ENCODE data around the gene CLEC1B.
"Not testable (repeated sequence)": the region's sequence is repeated elsewhere in the genome, so short reads cannot be mapped to it uniquely, and the experiment has no call there.

CLEC1B gene

DNA sequence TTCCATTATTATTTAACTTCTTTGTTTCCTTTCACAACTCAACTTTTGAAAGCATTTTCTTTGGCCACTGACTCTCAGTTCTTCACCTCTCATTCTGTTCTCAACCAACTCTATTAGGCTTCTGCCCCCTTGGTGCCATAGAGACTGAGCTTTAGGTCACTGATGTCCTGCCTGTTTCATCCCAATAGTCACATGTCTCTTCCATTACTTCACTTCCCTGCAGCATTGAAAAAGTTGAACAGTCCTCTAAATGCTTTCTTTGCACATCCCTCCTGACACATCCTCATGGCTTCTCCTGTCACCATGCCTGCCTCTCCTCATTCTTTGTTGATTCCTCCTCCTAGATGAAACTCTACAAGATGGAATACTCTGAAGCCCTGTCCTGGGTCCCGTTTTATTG lies 25.0 kb downstream of the CLEC1B start:
- no peak for DNase-seq

DNA sequence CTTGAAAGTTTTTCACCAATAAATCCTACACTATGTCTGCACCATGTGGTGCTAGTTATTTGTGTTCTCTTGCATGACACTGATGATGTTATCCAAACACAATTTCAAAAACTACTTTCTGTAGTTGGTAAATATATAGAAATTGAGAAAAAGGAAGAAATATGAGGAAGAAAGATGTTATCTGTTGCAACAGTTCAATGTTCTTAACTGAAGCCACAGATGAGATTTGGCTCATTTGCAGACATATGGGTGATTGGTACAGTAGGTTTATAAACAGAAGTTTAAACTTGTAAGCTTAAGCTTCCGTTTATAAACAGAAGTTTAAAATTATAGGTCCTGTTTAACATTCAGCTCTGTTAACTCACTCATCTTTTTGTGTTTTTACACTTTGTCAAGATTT lies 27.7 kb downstream of the CLEC1B start, which contains the start of gene CLEC12A:
Gene CLEC12A, plus strand, starts transcription at position 229 of the 400 bp plus-strand sequence. CDS start 188 bp downstream, outside the sequence.
- DNase-seq, result no peak

DNA sequence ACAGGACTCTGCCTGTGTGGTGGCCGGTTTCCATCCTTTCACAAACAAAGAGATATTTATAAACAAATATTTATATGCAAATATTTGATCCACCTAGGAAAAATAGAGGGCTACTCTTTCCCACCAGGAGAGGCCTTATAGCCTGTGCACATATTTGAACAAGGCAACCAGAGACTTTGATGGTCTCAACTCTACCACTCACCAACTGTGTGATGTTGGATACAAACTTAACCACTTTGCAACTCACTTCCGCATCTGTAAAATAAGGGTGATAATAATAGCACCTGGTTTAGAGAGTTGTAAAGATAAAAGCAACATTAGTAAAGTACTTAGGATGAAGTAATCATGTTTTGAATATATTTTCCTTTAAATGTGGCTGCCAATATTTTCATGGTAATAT lies 29.2 kb downstream of the CLEC1B start:
- DNase-seq, result no peak

DNA sequence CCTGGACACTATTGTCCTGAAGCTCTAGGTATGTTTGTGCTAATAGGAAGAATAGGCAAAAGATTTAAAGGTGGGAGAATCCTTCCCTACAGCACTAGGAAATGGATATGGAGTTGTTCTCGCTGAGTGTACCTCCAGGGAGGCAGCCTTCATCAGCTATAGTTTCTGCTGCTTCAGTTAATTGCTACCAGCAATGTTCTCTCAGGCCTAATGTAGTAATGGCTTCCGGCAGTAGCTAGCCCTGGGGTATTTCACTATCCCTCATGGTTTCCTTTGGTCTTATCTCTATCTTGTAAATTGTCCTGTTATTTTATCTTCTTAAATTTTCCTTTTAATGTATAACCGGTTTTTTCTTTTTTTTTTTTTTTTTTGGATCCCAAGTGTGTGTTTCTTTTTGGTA lies 37.0 kb downstream of the CLEC1B start:
- DNase-seq, result no peak

DNA sequence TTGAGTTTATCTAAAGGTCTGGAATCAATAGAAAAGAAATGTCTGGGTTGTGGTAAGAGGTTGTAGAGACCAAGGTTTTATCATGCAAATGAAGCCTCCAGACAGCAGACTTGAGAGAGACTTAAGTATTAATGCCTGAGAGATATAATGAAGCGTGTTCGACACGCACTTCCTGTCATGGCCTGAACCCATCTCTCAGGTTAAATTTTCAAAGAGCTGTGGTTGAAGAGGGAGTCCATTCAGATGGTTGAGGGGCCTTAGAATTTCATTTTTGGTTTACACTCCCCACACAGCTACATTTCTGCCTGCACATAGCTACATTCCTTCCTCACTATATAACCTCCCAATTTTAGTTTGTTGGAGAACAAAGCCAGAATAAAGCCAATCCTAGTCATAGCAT lies 37.8 kb downstream of the CLEC1B start:
- no peak for DNase-seq

DNA sequence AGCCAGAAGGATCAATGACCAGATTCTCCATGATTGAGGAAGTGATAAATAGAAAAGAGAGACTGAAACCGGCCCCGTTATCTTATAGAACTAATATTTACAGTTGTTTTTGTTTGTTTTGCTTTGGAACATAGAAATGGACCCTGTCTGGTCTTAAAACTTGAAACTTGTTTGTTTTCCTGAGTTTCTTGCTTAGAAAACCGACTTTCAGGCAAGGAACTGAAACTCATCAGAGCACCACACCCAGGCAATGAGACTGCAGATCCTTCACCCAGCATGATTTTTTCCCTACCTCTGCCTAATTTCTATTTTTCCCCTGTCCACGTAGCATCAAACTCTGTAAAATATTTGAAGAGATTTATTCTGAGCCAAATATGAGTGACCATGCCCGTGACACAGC lies 38.3 kb downstream of the CLEC1B start:
- DNase-seq, result no peak

DNA sequence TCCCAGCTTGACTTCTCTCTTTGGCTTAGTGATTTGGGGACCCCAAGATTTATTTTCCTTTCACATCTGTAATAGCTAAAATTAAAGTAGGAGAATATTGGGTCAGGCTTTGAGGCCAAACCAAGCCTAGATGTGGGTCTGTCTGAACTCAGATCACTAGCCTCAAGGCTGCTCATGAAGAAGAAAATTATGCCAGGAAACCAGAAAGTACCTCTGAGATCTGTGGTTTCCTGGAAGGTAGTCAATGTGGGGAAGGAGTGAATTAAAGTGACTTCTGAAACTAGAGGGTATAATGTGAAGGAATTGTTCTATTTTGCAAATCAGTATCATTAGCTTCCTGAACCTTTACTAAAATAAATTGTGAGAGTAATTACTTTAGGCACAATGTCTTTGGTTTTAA lies 41.1 kb downstream of the CLEC1B start:
- no peak for DNase-seq

DNA sequence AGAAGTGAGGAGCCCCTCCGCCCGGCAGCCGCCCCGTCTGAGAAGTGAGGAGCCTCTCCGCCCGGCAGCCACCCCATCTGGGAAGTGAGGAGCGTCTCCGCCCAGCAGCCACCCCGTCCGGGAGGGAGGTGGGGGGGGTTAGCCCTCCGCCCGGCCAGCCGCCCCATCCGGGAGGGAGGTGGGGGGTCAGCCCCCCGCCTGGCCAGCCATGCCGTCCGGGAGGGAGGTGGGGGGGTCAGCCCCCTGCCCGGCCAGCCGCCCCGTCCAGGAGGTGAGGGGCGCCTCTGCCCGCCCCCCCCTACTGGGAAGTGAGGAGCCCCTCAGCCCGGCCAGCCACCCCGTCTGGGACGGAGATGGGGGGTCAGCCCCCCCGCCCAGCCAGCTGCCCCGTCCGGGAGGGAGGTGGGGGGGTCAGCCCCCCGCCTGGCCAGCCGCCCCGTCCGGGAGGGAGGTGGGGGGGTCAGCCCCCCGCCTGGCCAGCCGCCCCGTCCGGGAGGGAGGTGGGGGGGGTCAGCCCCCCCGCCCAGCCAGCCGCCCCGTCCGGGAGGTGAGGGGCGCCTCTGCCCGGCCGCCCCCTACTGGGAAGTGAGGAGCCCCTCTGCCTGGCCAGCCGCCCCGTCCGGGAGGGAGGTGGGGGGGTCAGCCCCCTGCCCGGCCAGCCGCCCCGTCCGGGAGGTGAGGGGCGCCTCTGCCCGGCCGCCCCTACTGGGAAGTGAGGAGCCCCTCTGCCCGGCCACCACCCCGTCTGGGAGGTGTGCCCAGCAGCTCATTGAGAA lies 45.8 kb downstream of the CLEC1B start:
- DNase-seq, result not testable (repeated sequence)

DNA sequence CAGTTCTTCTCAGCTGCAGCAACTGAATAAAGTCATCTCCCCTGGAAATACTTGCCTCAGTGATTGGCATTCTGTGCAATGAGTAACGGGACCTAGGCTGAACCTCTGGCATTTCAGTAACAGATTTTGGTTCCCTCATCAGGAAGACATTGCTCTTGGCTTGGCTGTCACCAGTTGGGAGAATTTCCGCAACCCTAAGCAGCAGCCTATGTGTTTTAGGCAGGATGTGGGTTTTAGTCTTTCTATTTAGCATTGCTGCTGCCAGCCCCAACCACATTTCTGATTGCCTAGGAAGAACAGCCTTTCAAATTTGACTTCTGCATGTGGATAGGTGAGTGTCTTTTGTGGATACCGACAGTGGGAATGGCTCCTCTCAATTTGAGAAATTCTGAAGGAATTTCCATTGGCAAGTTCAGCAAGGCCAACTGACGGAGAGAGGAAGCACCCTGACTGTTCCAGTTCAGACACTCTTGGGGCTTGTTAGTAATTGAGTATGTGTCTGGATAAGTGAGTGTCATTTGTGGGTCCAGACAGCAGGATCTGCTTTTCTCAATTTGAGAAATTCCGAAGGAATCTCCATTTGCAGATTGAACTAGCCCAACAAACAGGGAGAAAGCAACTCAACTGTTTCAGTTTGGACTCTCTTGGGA lies 47.8 kb downstream of the CLEC1B start:
- DNase-seq, result no peak

DNA sequence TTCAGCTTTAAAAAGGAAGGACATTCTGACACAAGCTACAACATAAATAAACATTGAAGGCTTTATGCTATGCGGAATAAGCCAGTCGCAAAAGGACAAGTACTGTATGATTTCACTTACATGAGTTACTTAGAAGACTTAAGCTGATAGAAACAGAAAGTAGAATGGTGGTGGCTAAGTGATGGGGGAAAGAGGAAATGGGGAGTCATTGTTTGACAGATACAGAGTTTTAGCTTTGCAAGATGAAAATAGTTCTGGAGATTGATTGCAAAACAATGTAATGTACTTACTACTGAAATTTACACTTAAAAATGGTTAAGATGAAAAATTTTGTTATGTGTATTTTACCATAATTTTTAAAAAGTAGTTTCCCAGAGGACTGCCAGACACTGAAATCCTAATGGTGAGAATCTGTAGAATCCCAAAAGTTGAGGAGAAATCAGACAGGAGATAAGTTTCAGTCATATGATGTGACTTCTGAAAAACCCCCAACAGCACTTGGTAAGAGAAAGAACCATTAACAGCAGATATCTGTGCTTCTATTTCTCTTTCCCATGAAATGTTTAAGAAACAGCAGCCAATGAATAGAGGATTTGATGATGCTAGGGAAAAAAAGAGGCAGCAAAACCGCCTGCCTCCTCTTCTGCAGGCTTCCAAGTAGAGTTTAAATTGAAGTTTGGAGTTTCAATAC lies 50.2 kb downstream of the CLEC1B start:
- no peak for DNase-seq

DNA sequence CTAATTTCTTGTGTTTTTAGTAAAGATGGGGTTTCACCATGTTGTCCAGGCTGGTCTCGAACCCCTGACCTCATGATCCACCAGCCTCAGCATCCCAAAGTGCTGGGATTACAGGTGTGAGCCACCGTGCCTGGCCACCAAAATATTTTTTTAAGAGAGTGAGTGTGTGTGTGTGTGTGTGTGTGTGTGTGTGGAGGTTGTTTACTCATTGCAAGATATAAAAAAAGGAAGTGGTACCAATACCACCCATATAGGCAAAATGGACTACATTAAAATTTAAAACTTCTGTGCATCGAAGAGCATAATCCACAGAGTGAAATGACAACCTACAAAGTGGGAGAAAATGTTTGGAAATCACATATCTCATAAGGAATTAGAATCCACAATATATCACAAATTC lies 51.2 kb downstream of the CLEC1B start:
- DNase-seq, result no peak

DNA sequence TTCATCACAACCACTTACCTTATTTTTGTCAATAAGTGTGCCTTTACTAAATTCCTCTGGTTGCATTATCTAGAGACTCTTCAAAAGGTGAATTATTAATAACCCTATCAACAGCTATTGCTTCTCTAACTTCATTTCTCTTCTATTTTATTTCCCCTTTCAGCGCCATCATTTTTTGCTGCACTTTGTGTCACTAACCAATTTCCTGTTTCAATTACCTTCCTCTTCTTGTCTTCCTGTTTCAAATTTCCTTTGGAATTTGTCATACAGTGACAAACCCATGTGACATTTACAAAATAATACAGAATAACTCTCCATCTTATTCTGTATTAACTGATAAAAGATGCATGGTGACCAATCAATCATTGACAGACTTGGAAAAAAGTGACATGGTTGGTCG lies 54.5 kb downstream of the CLEC1B start:
- no peak for DNase-seq

DNA sequence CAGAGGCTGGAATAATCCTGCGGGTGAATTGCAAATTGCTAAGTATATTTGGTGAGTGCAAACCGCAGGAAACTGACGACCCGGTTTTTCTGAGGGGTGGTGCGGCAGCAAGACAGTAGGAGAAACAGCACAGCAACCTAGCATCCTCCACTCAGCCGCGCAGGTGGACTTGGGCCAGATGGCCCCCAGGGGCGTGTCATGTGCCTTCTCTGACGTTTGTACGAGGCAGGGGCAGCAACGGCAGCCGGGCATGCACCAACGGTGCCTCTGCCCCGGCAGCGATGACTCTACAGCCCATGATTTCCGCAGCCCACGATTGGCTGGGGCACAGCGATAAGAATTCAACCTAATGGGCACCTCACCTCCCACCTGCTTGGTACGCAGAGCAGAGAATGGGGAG lies 55.7 kb downstream of the CLEC1B start:
- no peak for DNase-seq

All from cortex of kidney (tissue), 1 donor.